HepG2 (cell line): Measurements from ENCODE around the gene SH2D6. TPM values are rescaled to one million over a fixed set of nuclear protein-coding genes. Genes with fewer than 3 reads are reported as not detected.

Source experiments
- ASH2L ChIP-seq: fragments of 300-600, 200-600 bp; sonication (generic); IDR thresholded peaks from 2 replicates; pipeline ENCODE4 v1.7.0; 2017; ENCODE audit warnings: low read depth, mild to moderate bottlenecking, moderate library complexity, mixed read lengths, low read length; ENCODE audit not compliant: insufficient read length
- ELF1 ChIP-seq: sonication (generic); formaldehyde crosslinking; IDR thresholded peaks from 2 replicates; pipeline ENCODE4 v1.4.0; 2020; ENCODE audit warnings: missing genetic modification reagents
- FOXO1 ChIP-seq: sonication (generic); formaldehyde crosslinking; IDR thresholded peaks from 2 replicates; pipeline ENCODE4 v1.4.0; 2020; ENCODE audit warnings: missing genetic modification reagents
- HNRNPL ChIP-seq: fragments of 200-400 bp; formaldehyde crosslinking; IDR thresholded peaks from 2 replicates; pipeline ENCODE4 v1.6.1; 2017; ENCODE audit warnings: mild to moderate bottlenecking, low read depth, low read length
- KDM1A ChIP-seq: IDR thresholded peaks from 2 replicates; pipeline ENCODE4 v1.6.1; 2016; ENCODE audit warnings: missing compliant biosample characterization
- MXD3 ChIP-seq: IDR thresholded peaks from 2 replicates; pipeline ENCODE4 v1.6.1; 2016; ENCODE audit warnings: mild to moderate bottlenecking, missing biosample characterization, missing genetic modification reagents
- NFKB2 ChIP-seq: sonication (generic); formaldehyde crosslinking; IDR thresholded peaks from 2 replicates; pipeline ENCODE4 v1.4.0; 2020; ENCODE audit warnings: missing genetic modification reagents, borderline replicate concordance
- NONO ChIP-seq, 2 experiments: fragments of 450-650 bp in 1 of 2; sonication (generic) in 1 of 2; formaldehyde crosslinking in 1 of 2; IDR thresholded peaks in 1 of 2; conservative IDR thresholded peaks in 1 of 2; 2 replicates each; pipeline versions ENCODE4 v1.6.1 to v1.8.0; 2017 to 2022; ENCODE audit warnings: mild to moderate bottlenecking in 1 of 2, missing genetic modification reagents in 1 of 2, moderate library complexity in 1 of 2
- NRL ChIP-seq: sonication (generic); formaldehyde crosslinking; IDR thresholded peaks from 2 replicates; pipeline ENCODE4 v1.5.0; 2020; ENCODE audit warnings: missing genetic modification reagents, mild to moderate bottlenecking, moderate library complexity, borderline replicate concordance
- REXO4 ChIP-seq: sonication (generic); formaldehyde crosslinking; IDR thresholded peaks from 2 replicates; pipeline ENCODE4 v1.8.0; 2022; ENCODE audit warnings: missing genetic modification reagents, mild to moderate bottlenecking, borderline replicate concordance
- SNAI1 ChIP-seq: sonication (generic); formaldehyde crosslinking; IDR thresholded peaks from 2 replicates; pipeline ENCODE4 v1.5.0; 2020; ENCODE audit warnings: mild to moderate bottlenecking, missing genetic modification reagents, borderline replicate concordance
- SRSF9 ChIP-seq: fragments of 200-400 bp; formaldehyde crosslinking; IDR thresholded peaks from 2 replicates; pipeline ENCODE4 v1.6.1; 2018; ENCODE audit warnings: borderline replicate concordance, mild to moderate bottlenecking, low read depth, low read length; ENCODE audit not compliant: insufficient read depth, poor library complexity, severe bottlenecking
- STAT5B ChIP-seq: sonication (generic); formaldehyde crosslinking; IDR thresholded peaks from 2 replicates; pipeline ENCODE4 v1.4.0; 2020; ENCODE audit warnings: missing genetic modification reagents
- TAF1 ChIP-seq: sonication (generic); formaldehyde crosslinking; IDR thresholded peaks from 2 replicates; pipeline ENCODE4 v1.4.0; 2020; ENCODE audit warnings: missing genetic modification reagents
- TAF15 ChIP-seq: fragments of 200-400 bp; formaldehyde crosslinking; IDR thresholded peaks from one replicate; pipeline ENCODE4 v1.6.1; 2018; ENCODE audit warnings: mild to moderate bottlenecking, low read depth, low read length; ENCODE audit not compliant: poor library complexity, severe bottlenecking
- U2AF2 ChIP-seq: fragments of 200-400 bp; formaldehyde crosslinking; IDR thresholded peaks from 2 replicates; pipeline ENCODE4 v1.6.1; 2017; ENCODE audit warnings: low read depth, mild to moderate bottlenecking, low read length
- YY1 ChIP-seq: IDR thresholded peaks from 2 replicates; pipeline ENCODE4 v1.6.1; 2011; ENCODE audit warnings: low read length, low read depth, moderate library complexity, mild to moderate bottlenecking; ENCODE audit not compliant: insufficient read depth, insufficient replicate concordance
- ZBTB8A ChIP-seq: sonication (generic); formaldehyde crosslinking; IDR thresholded peaks from 2 replicates; pipeline ENCODE4 v1.4.0; 2020; ENCODE audit warnings: mild to moderate bottlenecking, low read depth, missing genetic modification reagents, borderline replicate concordance
- ZFP90 ChIP-seq: sonication (generic); formaldehyde crosslinking; IDR thresholded peaks from 2 replicates; pipeline ENCODE4 v1.8.0; 2022; ENCODE audit warnings: missing genetic modification reagents, mild to moderate bottlenecking, inconsistent platforms, borderline replicate concordance
- ZNF180 ChIP-seq: sonication (generic); formaldehyde crosslinking; IDR thresholded peaks from 2 replicates; pipeline ENCODE4 v1.4.0; 2020; ENCODE audit warnings: low read depth, missing genetic modification reagents, borderline replicate concordance
- ZNF235 ChIP-seq: sonication (generic); formaldehyde crosslinking; IDR thresholded peaks from 2 replicates; pipeline ENCODE4 v1.8.1; 2023; ENCODE audit warnings: mild to moderate bottlenecking, missing genetic modification reagents, borderline replicate concordance
- ZNF441 ChIP-seq: sonication (generic); formaldehyde crosslinking; IDR thresholded peaks from 2 replicates; pipeline ENCODE4 v1.7.0; 2021; ENCODE audit warnings: missing genetic modification reagents, borderline replicate concordance
- ZNF484 ChIP-seq: sonication (generic); formaldehyde crosslinking; IDR thresholded peaks from 2 replicates; pipeline ENCODE4 v1.5.1; 2020; ENCODE audit warnings: mild to moderate bottlenecking, low read depth, missing genetic modification reagents, borderline replicate concordance
- ZNF546 ChIP-seq: sonication (generic); formaldehyde crosslinking; conservative IDR thresholded peaks from 2 replicates; pipeline ENCODE4 v1.8.1; 2023; ENCODE audit warnings: mild to moderate bottlenecking, missing genetic modification reagents
- ZNF552 ChIP-seq: sonication (generic); formaldehyde crosslinking; IDR thresholded peaks from 2 replicates; pipeline ENCODE4 v1.9.0; 2022; ENCODE audit warnings: missing genetic modification reagents, mild to moderate bottlenecking, borderline replicate concordance
- ZNF569 ChIP-seq: sonication (generic); formaldehyde crosslinking; IDR thresholded peaks from 2 replicates; pipeline ENCODE4 v1.5.0; 2020; ENCODE audit warnings: mild to moderate bottlenecking, missing genetic modification reagents, moderate library complexity, borderline replicate concordance
- ZNF747 ChIP-seq: sonication (generic); formaldehyde crosslinking; IDR thresholded peaks from 2 replicates; pipeline ENCODE4 v1.8.1; 2023; ENCODE audit warnings: missing genetic modification reagents, mild to moderate bottlenecking, borderline replicate concordance
- ZNF776 ChIP-seq: sonication (generic); formaldehyde crosslinking; IDR thresholded peaks from 2 replicates; pipeline ENCODE4 v1.4.0; 2020; ENCODE audit warnings: mild to moderate bottlenecking, missing genetic modification reagents
- ZNF788 ChIP-seq: sonication (generic); formaldehyde crosslinking; IDR thresholded peaks from 2 replicates; pipeline ENCODE4 v1.5.0; 2020; ENCODE audit warnings: mild to moderate bottlenecking, missing genetic modification reagents, borderline replicate concordance
- polyA plus RNA-seq, 8 experiments: library from polyadenylated mRNA; depleted of rRNA in 3 of 8; stranded (reverse) in 7 of 8; unstranded in 1 of 8; fragments of >200 nt; fragmentation: Illumina TruSeq in 4 of 8; extraction: Trizol in 4 of 8; gene quantifications; 2 replicates each; pipeline versions ENCODE4 v1.2.1 to v1.2.3, GENCODE V29; 2011 to 2016; ENCODE audit warnings: low read depth in 4 of 8, missing spikeins in 1 of 8, mixed read lengths in 1 of 8; ENCODE audit not compliant: insufficient read depth in 1 of 8
- total RNA-seq, 5 experiments: library from RNA; depleted of rRNA; stranded (reverse); fragments of >200 nt; fragmentation: Illumina TruSeq; extraction: Trizol; gene quantifications; 2 replicates each; pipeline ENCODE4 v1.2.3, GENCODE V29; 2016; ENCODE audit warnings: low read depth in 1 of 5

Gene SH2D6
- total and polyA plus RNA-seq, 2 of the 13 experiments (the other 11 are each of a cell fraction or from before 2014, with no cell fraction given) = 0.11 to 0.26 TPM

GRCh38 chr2:85418132-85419008 lies at the start of gene SH2D6 (continued):
- TF ChIP-seq TAF15 = no peak
- TF ChIP-seq ZBTB8A (CRISPR knock-in tag) = peak; percentile 12; the same call in 1 of the 2 replicates
- TF ChIP-seq NFKB2 = peak; percentile 85
- TF ChIP-seq ELF1 (CRISPR knock-in tag) = peak; percentile 86
- no peak for TF ChIP-seq U2AF2
- peak; percentile 63; the same call in 1 of the 2 replicates for TF ChIP-seq ZNF569
- peak; percentile 83; the same call in 1 of the 2 replicates for TF ChIP-seq ZNF235 (CRISPR knock-in tag)
- TF ChIP-seq ZNF552 (CRISPR knock-in tag) = peak; percentile 50; the same call in 1 of the 2 replicates
- TF ChIP-seq MXD3 (CRISPR knock-in tag) = no peak
- peak; percentile 30; the same call in 1 of the 2 replicates for TF ChIP-seq ZNF546 (CRISPR knock-in tag)
- no peak for TF ChIP-seq ZNF484 (CRISPR knock-in tag)
- TF ChIP-seq ZNF747 (CRISPR knock-in tag) = peak; percentile 61; the same call in 1 of the 2 replicates
- peak; percentile 7; the same call in 1 of the 2 replicates for TF ChIP-seq FOXO1
- TF ChIP-seq ZFP90 = peak; percentile 80
- TF ChIP-seq STAT5B (CRISPR knock-in tag) = no peak
- peak; percentile 68 for TF ChIP-seq YY1
- TF ChIP-seq TAF1 (CRISPR knock-in tag) = peak; percentile 61
- no peak for TF ChIP-seq NONO (IDR thresholded peaks at IDR 0.05)
- TF ChIP-seq NONO (CRISPR knock-in tag; conservative IDR thresholded peaks at IDR 0.05) = peak; percentile 85; the same call in 1 of the 2 replicates
- TF ChIP-seq REXO4 (CRISPR knock-in tag) = peak; percentile 42; the same call in 1 of the 2 replicates
- peak; percentile 25; the same call in 1 of the 2 replicates for TF ChIP-seq ZNF776 (CRISPR knock-in tag)
- peak; percentile 76 for TF ChIP-seq ZNF788
- 0 out of 2 replicates have a peak, but pooled peaks have one; percentile 35 for TF ChIP-seq KDM1A (CRISPR knock-in tag)
- TF ChIP-seq ASH2L = peak; percentile 83
- TF ChIP-seq NRL = no peak
- TF ChIP-seq HNRNPL = peak; percentile 52; the same call in 1 of the 2 replicates
- TF ChIP-seq SNAI1 = peak; percentile 93
- no peak for TF ChIP-seq ZNF180 (CRISPR knock-in tag)
- TF ChIP-seq SRSF9 = no peak
- TF ChIP-seq ZNF441 (CRISPR knock-in tag) = peak; percentile 70; the same call in 1 of the 2 replicates
